Fibroblast of skin of scalp (primary cell): ENCODE data around the gene CDKL2. TPM values are rescaled to one million over a fixed set of nuclear protein-coding genes. Genes with fewer than 3 reads are reported as not detected.
"Not testable (repeated sequence)": the region's sequence is repeated elsewhere in the genome, so short reads cannot be mapped to it uniquely, and the experiment has no call there.

Source experiments
- DNase-seq: peaks from one replicate; pipeline ENCODE4 v3.0.0-alpha.2; 2013
- polyA plus RNA-seq, 2 experiments: library from polyadenylated mRNA; unstranded; fragments of 120-200 nt; gene quantifications; one replicate each; pipeline ENCODE4 v1.2.1, GENCODE V29; 2013; ENCODE audit not compliant: insufficient read length in 2 of 2

CDKL2 gene
- polyA plus RNA-seq (2013, experiment 1 of 2; ENCODE audit: insufficient read length), result 0.08 TPM
- 0.05 TPM for polyA plus RNA-seq (2013, experiment 2 of 2; ENCODE audit: insufficient read length)

GRCh38 chr4:75630174-75630936 lies at the start of gene CDKL2:
Gene CDKL2 (minus strand): TSS chr4:75630528. CDS start chr4:75625988, 4,540 bp downstream.
- DNase-seq, result peak; percentile 60

- DNase-seq, result no peak
Observed at GRCh38 chr4:75678965-75679364, 48.6 kb upstream of the CDKL2 start.

- no peak for DNase-seq
Observed at GRCh38 chr4:75678473-75678872, 48.1 kb upstream of the CDKL2 start.

GRCh38 chr4:75675004-75675531 lies 44.7 kb upstream of the CDKL2 start:
- DNase-seq, result no peak

- no peak for DNase-seq
Observed at GRCh38 chr4:75673959-75674328, 43.6 kb upstream of the CDKL2 start.

GRCh38 chr4:75673027-75673958 lies 43.0 kb upstream of the CDKL2 start, which contains the start of gene G3BP2:
Gene G3BP2 (minus strand): TSS chr4:75673411. CDS start chr4:75662025, 11,386 bp downstream.
- DNase-seq, result peak; percentile 98

GRCh38 chr4:75672461-75673026 lies 42.2 kb upstream of the CDKL2 start:
- peak; percentile 45 for DNase-seq

- no peak for DNase-seq
Observed at GRCh38 chr4:75671802-75672421, 41.6 kb upstream of the CDKL2 start.

GRCh38 chr4:75668596-75668995 lies 38.3 kb upstream of the CDKL2 start:
- DNase-seq, result no peak

GRCh38 chr4:75667636-75668035 lies 37.3 kb upstream of the CDKL2 start:
- not testable (repeated sequence) for DNase-seq

GRCh38 chr4:75666299-75666698 lies 36.0 kb upstream of the CDKL2 start:
- DNase-seq, result peak; percentile 30

GRCh38 chr4:75664604-75665003 lies 34.3 kb upstream of the CDKL2 start:
- DNase-seq, result not testable (repeated sequence)

- DNase-seq, result peak; percentile 78
Observed at GRCh38 chr4:75662626-75663025, 32.3 kb upstream of the CDKL2 start.

- no peak for DNase-seq
Observed at GRCh38 chr4:75660491-75660890, 30.2 kb upstream of the CDKL2 start.

- no peak for DNase-seq
Observed at GRCh38 chr4:75659512-75660031, 29.2 kb upstream of the CDKL2 start.

GRCh38 chr4:75658876-75659275 lies 28.5 kb upstream of the CDKL2 start:
- DNase-seq, result no peak

GRCh38 chr4:75655562-75655961 lies 25.2 kb upstream of the CDKL2 start:
- no peak for DNase-seq

GRCh38 chr4:75654905-75655304 lies 24.6 kb upstream of the CDKL2 start:
- DNase-seq, result no peak

GRCh38 chr4:75653845-75654503 lies 23.6 kb upstream of the CDKL2 start:
- DNase-seq, result peak; percentile 34

GRCh38 chr4:75644095-75644494 lies 13.8 kb upstream of the CDKL2 start:
- no peak for DNase-seq

- DNase-seq, result no peak
Observed at GRCh38 chr4:75643651-75644050, 13.3 kb upstream of the CDKL2 start.
